ENCODE measurements around the gene FEZ2. TPM values are rescaled to one million over a fixed set of nuclear protein-coding genes. Genes with fewer than 3 reads are reported as not detected.

FEZ2 gene
- total RNA-seq, 1 experiment from 2014 or later, result 22.2 TPM

GRCh38 chr2:36572054-36572718, 25.8 kb downstream of the FEZ2 start:
- Mint-ChIP-seq H3K36me3 (peaks cover 15% of the 10 kb centered on the region), H3K4me3 (no peak overlapping the region), H3K9me3 (no peaks in the 10 kb centered on the region), H3K4me1 (peaks cover 28% of the 10 kb centered on the region), H3K27me3 (ENCODE audit: low read depth) (no peaks in the 10 kb centered on the region), H3K27ac (peak overlapping the region; percentile 52; the same call in 1 of the 2 replicates)
- TF ChIP-seq ATF3 (CRISPR knock-in tag; conservative IDR thresholded peaks at IDR 0.05) (no peak), SMAD4 (CRISPR knock-in tag; IDR thresholded peaks at IDR 0.05) (no peak), STAT6 (CRISPR knock-in tag; conservative IDR thresholded peaks at IDR 0.05; ENCODE audit: low read depth) (no peak), RELA (CRISPR knock-in tag; IDR thresholded peaks at IDR 0.05; ENCODE audit: borderline replicate concordance) (no peak), OVOL2 (CRISPR knock-in tag; IDR thresholded peaks at IDR 0.05; ENCODE audit: borderline replicate concordance) (no peak), MXD4 (CRISPR knock-in tag; IDR thresholded peaks at IDR 0.05; ENCODE audit: borderline replicate concordance) (no peak), TP53 (CRISPR knock-in tag; IDR thresholded peaks at IDR 0.05) (no peak), USF2 (CRISPR knock-in tag; IDR thresholded peaks at IDR 0.05) (no peak), ZNF121 (CRISPR knock-in tag; IDR thresholded peaks at IDR 0.05) (no peak), NR2C2 (CRISPR knock-in tag; IDR thresholded peaks at IDR 0.05) (no peak), ZNF423 (CRISPR knock-in tag; IDR thresholded peaks at IDR 0.05) (no peak), ARID4B (CRISPR knock-in tag; IDR thresholded peaks at IDR 0.05; ENCODE audit: borderline replicate concordance) (no peak), GABPB1 (CRISPR knock-in tag; IDR thresholded peaks at IDR 0.05) (no peak), NR1H2 (CRISPR knock-in tag; IDR thresholded peaks at IDR 0.05) (no peak)
- ChIA-PET CTCF (interaction anchor here (0.8 kb wide), 1 partner anchor 213 kb away, joined by 4 read pairs; no protein-coding TSS in a partner anchor), POLR2A (interaction anchor here (0.7 kb wide), 1 partner anchor 622 kb away, joined by 3 read pairs; no protein-coding TSS in a partner anchor)
- peak; percentile 61 for ATAC-seq
- DNase-seq (ENCODE audit: low spot score), result no peak

GRCh38 chr2:36570416-36570815, 27.6 kb downstream of the FEZ2 start:
- POLR2A ChIA-PET, result no interaction called here
- no peak overlapping the region for H3K4me3 Mint-ChIP-seq
- H3K27me3 Mint-ChIP-seq (ENCODE audit: low read depth), result no peaks in the 10 kb centered on the region
- peaks cover 13% of the 10 kb centered on the region for H3K36me3 Mint-ChIP-seq
- no peaks in the 10 kb centered on the region for H3K9me3 Mint-ChIP-seq
- ATAC-seq (no peak), DNase-seq (ENCODE audit: low spot score) (no peak)
- peaks cover 28% of the 10 kb centered on the region for H3K4me1 Mint-ChIP-seq
- CTCF ChIA-PET, result no interaction called here
- H3K27ac Mint-ChIP-seq, result no peak overlapping the region
- TF ChIP-seq MAX (CRISPR knock-in tag; IDR thresholded peaks at IDR 0.05) (no peak), ATF6 (CRISPR knock-in tag; IDR thresholded peaks at IDR 0.05) (no peak), FOXP4 (CRISPR knock-in tag; IDR thresholded peaks at IDR 0.05) (no peak), CREM (CRISPR knock-in tag; IDR thresholded peaks at IDR 0.05) (no peak)

Data from WTC11 (cell line).